ENCODE data around the gene SMIM13.

SMIM13 gene

GRCh38 chr6:11161031-11161956 is 67.7 kb downstream of the SMIM13 start:
- no peak for DNase-seq
- Mint-ChIP-seq H3K4me1 (peaks cover 19% of the 10 kb centered on the region), H3K9me3 (no peaks in the 10 kb centered on the region), H3K36me3 (no peaks in the 10 kb centered on the region), H3K27ac (no peak overlapping the region), H3K4me3 (no peak overlapping the region), H3K27me3 (peaks cover 4% of the 10 kb centered on the region)
- CTCF ChIA-PET: no interaction called here

- Mint-ChIP-seq H3K27ac (no peak overlapping the region), H3K36me3 (no peaks in the 10 kb centered on the region), H3K4me1 (peaks cover 19% of the 10 kb centered on the region), H3K4me3 (no peak overlapping the region), H3K9me3 (no peaks in the 10 kb centered on the region), H3K27me3 (peaks cover 4% of the 10 kb centered on the region)
- DNase-seq: no peak
- CTCF ChIA-PET: no interaction called here
Measured at GRCh38 chr6:11162262-11162661, 68.6 kb downstream of the SMIM13 start.

- no peak overlapping the region for H3K4me3 Mint-ChIP-seq
- H3K9me3 Mint-ChIP-seq: no peaks in the 10 kb centered on the region
- no peak overlapping the region for H3K27ac Mint-ChIP-seq
- peaks cover 4% of the 10 kb centered on the region for H3K27me3 Mint-ChIP-seq
- H3K4me1 Mint-ChIP-seq: peaks cover 19% of the 10 kb centered on the region
- H3K36me3 Mint-ChIP-seq: no peaks in the 10 kb centered on the region
- no peak for DNase-seq
- CTCF ChIA-PET: no interaction called here
Measured at GRCh38 chr6:11163932-11164331, 70.3 kb downstream of the SMIM13 start.

GRCh38 chr6:11164717-11165646 is 71.3 kb downstream of the SMIM13 start:
- Mint-ChIP-seq H3K27ac (peak overlapping the region; percentile 16), H3K27me3 (peaks cover 4% of the 10 kb centered on the region), H3K9me3 (no peaks in the 10 kb centered on the region), H3K4me3 (no peak overlapping the region), H3K36me3 (no peaks in the 10 kb centered on the region), H3K4me1 (peaks cover 19% of the 10 kb centered on the region)
- CTCF ChIA-PET: no interaction called here
- no peak for DNase-seq

- CTCF ChIA-PET: interaction anchor here (0.6 to 2.7 kb wide), 3 partner anchors 111 to 329 kb away, joined by 3 to 10 read pairs (median 3); no protein-coding TSS in a partner anchor
- Mint-ChIP-seq H3K27me3 (no peaks in the 10 kb centered on the region), H3K9me3 (no peaks in the 10 kb centered on the region), H3K27ac (no peak overlapping the region), H3K4me3 (no peak overlapping the region), H3K36me3 (no peaks in the 10 kb centered on the region), H3K4me1 (peaks cover 19% of the 10 kb centered on the region)
- DNase-seq: no peak
Measured at GRCh38 chr6:11166948-11167347, 73.3 kb downstream of the SMIM13 start.

- Mint-ChIP-seq H3K4me1 (peaks cover 29% of the 10 kb centered on the region), H3K4me3 (no peak overlapping the region), H3K36me3 (no peaks in the 10 kb centered on the region), H3K27me3 (no peaks in the 10 kb centered on the region), H3K9me3 (no peaks in the 10 kb centered on the region), H3K27ac (no peak overlapping the region)
- CTCF ChIA-PET: interaction anchor here (1.0 to 10.1 kb wide), 4 partner anchors 138 to 328 kb away, joined by 3 to 69 read pairs (median 6); no protein-coding TSS in a partner anchor
- DNase-seq: no peak
Measured at GRCh38 chr6:11168091-11168635, 74.5 kb downstream of the SMIM13 start.

GRCh38 chr6:11171952-11172351 is 78.3 kb downstream of the SMIM13 start:
- DNase-seq: no peak
- CTCF ChIA-PET: interaction anchor here (0.7 to 10.1 kb wide), 17 partner anchors 8 to 324 kb away, joined by 3 to 69 read pairs (median 5); partner anchors contain the start of gene NEDD9
- Mint-ChIP-seq H3K4me1 (peaks cover 13% of the 10 kb centered on the region), H3K27me3 (peaks cover 3% of the 10 kb centered on the region), H3K27ac (no peak overlapping the region), H3K36me3 (no peaks in the 10 kb centered on the region), H3K4me3 (no peak overlapping the region), H3K9me3 (no peaks in the 10 kb centered on the region)

- DNase-seq: peak; percentile 80
- H3K4me1 Mint-ChIP-seq: peaks cover 13% of the 10 kb centered on the region
- no peaks in the 10 kb centered on the region for H3K9me3 Mint-ChIP-seq
- peaks cover 3% of the 10 kb centered on the region for H3K27me3 Mint-ChIP-seq
- H3K36me3 Mint-ChIP-seq: no peaks in the 10 kb centered on the region
- H3K27ac Mint-ChIP-seq: no peak overlapping the region
- CTCF ChIA-PET: interaction anchor here (0.6 to 10.1 kb wide), 14 partner anchors 15 to 323 kb away, joined by 3 to 69 read pairs (median 6); partner anchors contain the start of gene NEDD9
- no peak overlapping the region for H3K4me3 Mint-ChIP-seq
Measured at GRCh38 chr6:11172501-11173327, 79.1 kb downstream of the SMIM13 start.

- no peak overlapping the region for H3K27ac Mint-ChIP-seq
- no peak overlapping the region for H3K4me3 Mint-ChIP-seq
- CTCF ChIA-PET: interaction anchor here (0.7 to 10.1 kb wide), 4 partner anchors 58 to 322 kb away, joined by 3 to 69 read pairs (median 4); partner anchors contain the start of gene NEDD9
- H3K36me3 Mint-ChIP-seq: no peaks in the 10 kb centered on the region
- H3K4me1 Mint-ChIP-seq: peaks cover 13% of the 10 kb centered on the region
- DNase-seq: no peak
- H3K9me3 Mint-ChIP-seq: no peaks in the 10 kb centered on the region
- peaks cover 3% of the 10 kb centered on the region for H3K27me3 Mint-ChIP-seq
Measured at GRCh38 chr6:11174242-11174611, 80.6 kb downstream of the SMIM13 start.

GRCh38 chr6:11177271-11177670 is 83.6 kb downstream of the SMIM13 start:
- H3K4me1 Mint-ChIP-seq: peaks cover 11% of the 10 kb centered on the region
- no peak for DNase-seq
- H3K36me3 Mint-ChIP-seq: peaks cover 13% of the 10 kb centered on the region
- peaks cover 3% of the 10 kb centered on the region for H3K27me3 Mint-ChIP-seq
- CTCF ChIA-PET: interaction anchor here (10.1 kb wide), 1 partner anchor 319 kb away, joined by 69 read pairs; no protein-coding TSS in a partner anchor
- no peak overlapping the region for H3K27ac Mint-ChIP-seq
- H3K9me3 Mint-ChIP-seq: no peaks in the 10 kb centered on the region
- no peak overlapping the region for H3K4me3 Mint-ChIP-seq

- Mint-ChIP-seq H3K36me3 (peaks cover 26% of the 10 kb centered on the region), H3K4me1 (no peaks in the 10 kb centered on the region), H3K4me3 (no peak overlapping the region), H3K9me3 (no peaks in the 10 kb centered on the region), H3K27ac (no peak overlapping the region), H3K27me3 (peaks cover 3% of the 10 kb centered on the region)
- no peak for DNase-seq
- CTCF ChIA-PET: no interaction called here
Measured at GRCh38 chr6:11179088-11179418, 85.4 kb downstream of the SMIM13 start.

- Mint-ChIP-seq H3K4me1 (no peaks in the 10 kb centered on the region), H3K27ac (no peak overlapping the region), H3K36me3 (peaks cover 32% of the 10 kb centered on the region), H3K27me3 (no peaks in the 10 kb centered on the region), H3K4me3 (no peak overlapping the region), H3K9me3 (no peaks in the 10 kb centered on the region)
- CTCF ChIA-PET: interaction anchor here (0.9 kb wide), 1 partner anchor 8 kb away, joined by 3 read pairs; no protein-coding TSS in a partner anchor
- DNase-seq: no peak
Measured at GRCh38 chr6:11179419-11180202, 86.0 kb downstream of the SMIM13 start.
